K562 (cell line): ENCODE results near the gene PCSK6. TPM values are rescaled to one million over a fixed set of nuclear protein-coding genes. Genes with fewer than 3 reads are reported as not detected.

Experiments used
- ATAC-seq: fragments of 200-7000 bp; cut with Tn5 transposase; 3 replicates; pipeline ENCODE4 v1.9.1; 2020; ENCODE audit warnings: moderate library complexity
- BruUV-seq: library from RNA; stranded (reverse); fragments of 400-500 nt; replicated peaks from 2 replicates; lab custom pipeline; 2021; lab: Mats Ljungman, UMichigan
- CTCF ChIA-PET: fragments of 300-600 bp; formaldehyde crosslinking; extraction: SDS; loops from one replicate; lab custom pipeline; 2021; ENCODE audit warnings: low intra/inter-chr PET ratio; lab: Yijun Ruan, JAX
- POLR2A ChIA-PET: fragments of 300-600, 350-650 bp; sonication (Branson Sonifier 250); formaldehyde crosslinking; extraction: SDS; loops from one replicate; lab custom pipeline; 2021; ENCODE audit warnings: antibody characterized with exemption, inconsistent platforms; lab: Yijun Ruan, JAX
- DNase-seq, 4 experiments: peaks; one replicate each; pipeline versions ENCODE4 v3.0.0 to v3.0.0-alpha.2; 2011 to 2018; ENCODE audit warnings: low spot score in 3 of 4, mixed read lengths in 3 of 4; ENCODE audit errors: extremely low read depth in 1 of 4
- FAIRE-seq: peaks from 2 replicates; lab custom pipeline; 2011; peaks lifted over from hg19 to GRCh38; lab: Jason Lieb, UNC
- H2AFZ ChIP-seq: 2 replicates; pipeline ENCODE4 v1.6.0; 2011; ENCODE audit warnings: low read depth, low read length, control low read depth, inconsistent platforms
- H3K27ac ChIP-seq: fragments of 200-600 bp; 3 replicates; pipeline ENCODE4 v1.8.0; 2011; ENCODE audit warnings: low read depth, mild to moderate bottlenecking, control low read depth, inconsistent platforms, low read length, moderate library complexity, mixed read lengths; ENCODE audit errors: extremely low read depth
- H3K27me3 ChIP-seq, 2 experiments: fragments of 300-600 bp in 1 of 2; 2 replicates in 1 of 2; 3 replicates in 1 of 2; pipeline versions ENCODE4 v1.6.0 to v1.8.0; 2011; ENCODE audit warnings: inconsistent platforms in 2 of 2, low read length in 2 of 2, mild to moderate bottlenecking in 1 of 2, mixed read lengths in 1 of 2, moderate library complexity in 1 of 2; ENCODE audit not compliant: control insufficient read depth in 2 of 2, insufficient read depth in 2 of 2
- H3K36me3 ChIP-seq: fragments of 300-600 bp; 3 replicates; pipeline ENCODE4 v1.8.0; 2011; ENCODE audit warnings: mild to moderate bottlenecking, low read length, inconsistent platforms; ENCODE audit not compliant: control insufficient read depth, insufficient read depth
- H3K4me1 ChIP-seq, 2 experiments: fragments of 200-600 bp in 1 of 2; replicated peaks in 1 of 2; 2 replicates in 1 of 2; 3 replicates in 1 of 2; pipeline versions ENCODE4 v1.5.1 to v1.8.0; 2011; ENCODE audit warnings: inconsistent platforms in 2 of 2, low read length in 2 of 2, mild to moderate bottlenecking in 1 of 2, mixed read lengths in 1 of 2, moderate library complexity in 1 of 2; ENCODE audit not compliant: control insufficient read depth in 2 of 2, insufficient read depth in 2 of 2
- H3K4me2 ChIP-seq: 2 replicates; pipeline ENCODE4 v1.6.1; 2011; ENCODE audit warnings: low read length, control low read depth, inconsistent platforms, mixed read lengths; ENCODE audit not compliant: insufficient read depth
- H3K4me3 ChIP-seq: fragments of 200-600 bp; sonication (generic), shearing (Covaris generic); 2 replicates; pipeline ENCODE4 v1.5.1; 2016; ENCODE audit warnings: control low read depth, inconsistent platforms
- H3K79me2 ChIP-seq: fragments of 200-600 bp; 3 replicates; pipeline ENCODE4 v1.8.0; 2011; ENCODE audit warnings: low read length, inconsistent platforms; ENCODE audit not compliant: control insufficient read depth, insufficient read depth
- H3K9ac ChIP-seq, 2 experiments: 2 replicates each; pipeline versions ENCODE4 v1.6.0 to v1.6.1; 2011; ENCODE audit warnings: low read depth in 2 of 2, low read length in 2 of 2, control low read depth in 1 of 2, inconsistent platforms in 1 of 2, mild to moderate bottlenecking in 1 of 2, mixed read lengths in 1 of 2; ENCODE audit not compliant: insufficient read depth in 1 of 2
- H3K9me1 ChIP-seq: one replicate; pipeline ENCODE4 v1.6.0; 2011; ENCODE audit warnings: inconsistent platforms, mild to moderate bottlenecking, low read length, moderate library complexity; ENCODE audit not compliant: control insufficient read depth, insufficient read depth
- H3K9me3 ChIP-seq: replicated peaks from 2 replicates; pipeline ENCODE4 v1.5.1; 2011; ENCODE audit warnings: low read depth, low read length, inconsistent platforms; ENCODE audit not compliant: control insufficient read depth, insufficient read depth
- H4K20me1 ChIP-seq: replicated peaks from 2 replicates; pipeline ENCODE4 v1.6.1; 2011; ENCODE audit warnings: low read length, inconsistent platforms, mixed read lengths; ENCODE audit not compliant: control insufficient read depth, insufficient read depth
- CEBPB ChIP-seq: fragments of 450-650 bp; IDR thresholded peaks from 2 replicates; pipeline ENCODE4 v1.6.1; 2016; ENCODE audit warnings: missing genetic modification characterization, missing compliant biosample characterization
- CEBPG ChIP-seq, 3 experiments: fragments of 200-800 bp in 1 of 3; sonication (Bioruptor generic) in 1 of 3; sonication (generic) in 1 of 3; formaldehyde crosslinking in 1 of 3; IDR thresholded peaks in 2 of 3; conservative IDR thresholded peaks in 1 of 3; 2 replicates each; pipeline versions ENCODE4 v1.6.1 to v1.8.0; 2016 to 2022; ENCODE audit warnings: missing compliant biosample characterization in 2 of 3, missing genetic modification characterization in 2 of 3, mild to moderate bottlenecking in 1 of 3, missing genetic modification reagents in 1 of 3
- ETV1 ChIP-seq: fragments of 450-650 bp; conservative IDR thresholded peaks from 2 replicates; pipeline ENCODE4 v1.6.1; 2016; ENCODE audit warnings: missing genetic modification characterization, control low read depth, low read depth, missing compliant biosample characterization
- ZNF324 ChIP-seq: fragments of 250-450 bp; sonication (Bioruptor Pico); IDR thresholded peaks from 2 replicates; pipeline ENCODE4 v1.4.0; 2020; ENCODE audit warnings: mild to moderate bottlenecking
- ZNF764 ChIP-seq: fragments of 250-450 bp; sonication (Bioruptor Pico); IDR thresholded peaks from 2 replicates; pipeline ENCODE4 v1.4.0; 2020; ENCODE audit warnings: low read depth, mild to moderate bottlenecking, moderate library complexity
- WGBS: fragments of 100-300 bp; shearing (Covaris generic); methylation state at CpG from one replicate; pipeline ENCODE4 v1.1.6; 2016; ENCODE audit warnings: low coverage, mixed read lengths; ENCODE audit not compliant: insufficient coverage; ENCODE audit errors: missing lambda C conversion rate; 5-methylcytosine and 5-hydroxymethylcytosine counted together
- in situ Hi-C: fragments of 300-500 bp; cut with MboI; formaldehyde crosslinking; loops from 4 replicates; pipeline ENCODE4 v1.15.0; 2018; ENCODE audit warnings: inconsistent platforms, mixed read lengths
- intact Hi-C: fragments of 100-400 bp; cut with micrococcal nuclease; formaldehyde crosslinking; loops from 2 replicates; pipeline ENCODE4 v1.14.2; 2022
- polyA plus RNA-seq, 8 experiments: library from polyadenylated mRNA; depleted of rRNA in 4 of 8; stranded (reverse) in 5 of 8; unstranded in 3 of 8; fragments of >200 nt; fragmentation: Nextera tagmentation in 2 of 8; fragmentation: Illumina TruSeq in 1 of 8; extraction: Ambion mirVana in 2 of 8; extraction: Trizol in 1 of 8; gene quantifications; 2 replicates each; pipeline versions ENCODE4 v1.2.1 to v1.2.3, GENCODE V29; 2011 to 2014; ENCODE audit warnings: inconsistent platforms in 1 of 8, missing spikeins in 1 of 8
- total RNA-seq, 7 experiments: library from RNA; depleted of rRNA in 6 of 7; stranded (reverse); fragments of >200 nt in 6 of 7; fragmentation: Illumina TruSeq in 2 of 7; extraction: Trizol in 2 of 7; gene quantifications; 2 replicates each; pipeline versions ENCODE4 v1.2.1 to v1.2.3, GENCODE V29; 2011 to 2021; ENCODE audit warnings: low replicate concordance in 1 of 7

Gene PCSK6
- total and polyA plus RNA-seq, 9 of the 15 experiments (the other 6 are each of a cell fraction or from before 2014, with no cell fraction given), result 2.2 to 32.6 (median 14.5) TPM

DNA sequence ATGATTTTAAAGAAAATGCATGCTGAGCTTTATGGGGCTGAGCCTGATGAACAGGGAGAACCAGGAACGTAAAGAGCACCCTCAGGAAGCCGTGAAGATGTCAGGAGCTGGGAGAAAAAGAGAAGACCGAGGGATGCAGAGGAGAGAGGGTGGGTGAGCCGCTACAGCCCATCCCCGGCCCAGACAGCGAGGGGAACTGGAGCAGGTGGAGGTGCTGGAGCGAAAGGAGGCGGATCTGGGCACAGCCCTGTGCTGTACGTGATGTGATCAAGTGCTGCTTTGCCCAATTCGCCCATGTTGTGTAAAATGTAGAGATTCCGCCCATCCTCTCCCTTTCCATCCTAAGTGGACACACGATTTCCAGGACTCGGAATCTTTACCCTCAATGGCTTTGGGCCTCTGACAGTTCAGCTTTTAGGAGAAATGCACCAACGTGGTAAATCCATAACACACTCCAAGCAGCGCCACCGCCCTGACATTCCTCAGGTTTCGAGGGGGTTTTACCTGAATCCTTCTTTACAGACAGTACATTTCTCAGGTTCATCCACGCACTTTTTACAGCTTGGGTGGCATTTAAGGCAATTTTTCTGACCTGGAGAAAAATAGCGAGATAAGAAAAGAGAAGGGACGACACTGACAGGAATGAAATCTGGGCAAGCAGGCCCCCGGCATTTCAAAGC lies 167.4 kb downstream of the PCSK6 start:
- FAIRE-seq, result no peak
- H3K9me1 ChIP-seq, result no peaks in the 10 kb centered on the region
- CTCF ChIA-PET, result no interaction called here
- intact Hi-C loops, result no loop called here
- POLR2A ChIA-PET, result interaction anchor here (0.6 kb wide), 1 partner anchor 33 kb away, joined by 3 read pairs; no protein-coding TSS in a partner anchor
- BruUV-seq, result no TSS peak
- H4K20me1 ChIP-seq, result no peaks in the 10 kb centered on the region
- ATAC-seq, result no peak
- H3K36me3 ChIP-seq, result no peaks in the 10 kb centered on the region
- in situ Hi-C loops, result no loop called here
- no peaks in the 10 kb centered on the region for H3K9me3 ChIP-seq
- no peak overlapping the region for H3K4me3 ChIP-seq
- no peak for TF ChIP-seq ZNF764 (CRISPR knock-in tag)
- TF ChIP-seq, all 486 proteins: peak for 0
- DNase-seq, result no peak
- no peak overlapping the region for H2AFZ ChIP-seq
- 50% methylated on average over 18 of the region's 21 CpGs for WGBS
- peaks cover 0 to 35% of the 10 kb centered on the region in 2 experiments; a peak in 3 of 5 replicates for H3K27me3 ChIP-seq
- H3K4me1 ChIP-seq, result no peaks in the 10 kb centered on the region
- no peak overlapping the region for H3K4me2 ChIP-seq
- no peaks in the 10 kb centered on the region for H3K79me2 ChIP-seq
- H3K9ac ChIP-seq, result no peak overlapping the region
- H3K27ac ChIP-seq, result no peak overlapping the region

DNA sequence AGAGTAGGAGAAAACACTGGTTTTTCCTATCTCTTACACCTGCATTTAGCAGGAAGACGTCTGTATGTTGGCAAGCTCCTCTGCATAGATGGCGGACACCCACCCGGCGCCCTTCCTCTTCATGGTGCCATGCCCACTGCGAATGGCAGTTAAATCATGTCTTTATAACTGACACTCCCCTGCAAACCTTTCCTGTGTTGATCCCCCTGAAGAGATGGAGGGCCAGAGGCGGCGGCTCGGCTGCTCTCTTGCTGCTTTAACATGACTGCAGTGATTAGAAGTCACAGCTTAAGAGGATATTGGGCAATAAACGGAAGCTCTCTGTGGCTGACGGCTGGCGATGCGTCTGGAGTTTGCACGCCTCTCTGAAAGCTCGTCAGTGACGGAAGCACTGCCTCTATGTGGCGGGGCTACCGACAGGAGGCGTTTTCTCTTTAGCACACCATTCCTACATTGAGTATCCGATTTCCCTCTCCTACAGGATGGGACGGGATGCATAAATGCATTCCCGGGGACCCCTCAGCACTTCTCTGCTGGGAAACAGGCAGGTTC lies 168.9 kb downstream of the PCSK6 start:
- ChIA-PET POLR2A (interaction anchor here (0.6 to 1.2 kb wide), 5 partner anchors 7 to 168 kb away, joined by 3 to 4 read pairs (median 3); no protein-coding TSS in a partner anchor), CTCF (no interaction called here)
- no peaks in the 10 kb centered on the region; the same call in 1 of the 2 replicates for H4K20me1 ChIP-seq
- peak overlapping the region in 1 of 2 experiments; percentile 58; a peak in 1 of 4 replicates for H3K9ac ChIP-seq
- no peak for FAIRE-seq
- in situ Hi-C loops (no loop called here), intact Hi-C loops (no loop called here)
- H3K27ac ChIP-seq, result no peak overlapping the region
- WGBS, result 53% methylated on average over 21 of the region's 21 CpGs
- H3K36me3 ChIP-seq, result no peaks in the 10 kb centered on the region
- H3K27me3 ChIP-seq, result peaks cover 0 to 30% of the 10 kb centered on the region in 2 experiments; a peak in 3 of 5 replicates
- no peak overlapping the region for H2AFZ ChIP-seq
- no peak overlapping the region for H3K4me2 ChIP-seq
- H3K4me1 ChIP-seq, result no peaks in the 10 kb centered on the region
- H3K9me3 ChIP-seq, result no peaks in the 10 kb centered on the region
- peak; percentile 64 for ATAC-seq
- no TSS peak for BruUV-seq
- no peak overlapping the region for H3K4me3 ChIP-seq
- H3K9me1 ChIP-seq, result no peaks in the 10 kb centered on the region
- H3K79me2 ChIP-seq, result no peaks in the 10 kb centered on the region
- no peak for TF ChIP-seq CEBPG (CRISPR knock-in tag; IDR thresholded peaks at IDR 0.05)
- peak; percentile 68 to 74 for TF ChIP-seq CEBPG (tag; conservative IDR thresholded peaks at IDR 0.05 in 1 of 2, IDR thresholded peaks at IDR 0.05 in 1 of 2)
- no peak for TF ChIP-seq ZNF324 (CRISPR knock-in tag)
- peak; percentile 65 for TF ChIP-seq ETV1 (tag)
- peak; percentile 54 for TF ChIP-seq CEBPB (tag)
- DNase-seq, result no peak
